ENCODE data around the gene DNAH11. TPM values are rescaled to one million over a fixed set of nuclear protein-coding genes. Genes with fewer than 3 reads are reported as not detected.

DNAH11 gene
- total RNA-seq, 1 donor from 2014 or later, result 0.02 TPM

DNA sequence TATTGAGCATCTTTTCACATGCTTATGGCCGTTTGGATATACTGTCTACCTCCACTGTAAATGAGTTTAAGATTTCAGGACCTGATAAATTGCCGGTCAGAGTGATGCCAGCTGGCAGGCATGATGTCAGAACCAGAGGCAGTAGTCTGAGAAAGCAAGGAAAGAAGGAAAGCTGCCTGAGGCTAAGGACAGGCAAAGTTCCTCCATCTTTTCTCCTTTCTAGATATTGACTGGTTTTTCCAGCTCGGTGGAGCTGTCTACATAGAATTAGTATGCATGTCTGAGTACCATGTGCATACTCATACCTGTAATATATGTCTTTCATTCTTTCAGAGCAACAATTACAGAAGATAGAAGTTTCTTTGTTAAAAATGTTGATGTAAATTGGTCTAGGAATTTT is 350.6 kb downstream of the DNAH11 start:
- no peak for DNase-seq (ENCODE audit: low spot score)
- Mint-ChIP-seq H3K9me3 (ENCODE audit: low read depth) (no peaks in the 10 kb centered on the region), H3K36me3 (ENCODE audit: low read depth) (no peaks in the 10 kb centered on the region), H3K4me3 (ENCODE audit: unreplicated experiment) (no peak overlapping the region), H3K27ac (ENCODE audit: unreplicated experiment) (no peak overlapping the region), H3K4me1 (ENCODE audit: low read depth) (no peaks in the 10 kb centered on the region), H3K27me3 (ENCODE audit: low read depth) (no peaks in the 10 kb centered on the region)
- TF ChIP-seq, protein P1, sequence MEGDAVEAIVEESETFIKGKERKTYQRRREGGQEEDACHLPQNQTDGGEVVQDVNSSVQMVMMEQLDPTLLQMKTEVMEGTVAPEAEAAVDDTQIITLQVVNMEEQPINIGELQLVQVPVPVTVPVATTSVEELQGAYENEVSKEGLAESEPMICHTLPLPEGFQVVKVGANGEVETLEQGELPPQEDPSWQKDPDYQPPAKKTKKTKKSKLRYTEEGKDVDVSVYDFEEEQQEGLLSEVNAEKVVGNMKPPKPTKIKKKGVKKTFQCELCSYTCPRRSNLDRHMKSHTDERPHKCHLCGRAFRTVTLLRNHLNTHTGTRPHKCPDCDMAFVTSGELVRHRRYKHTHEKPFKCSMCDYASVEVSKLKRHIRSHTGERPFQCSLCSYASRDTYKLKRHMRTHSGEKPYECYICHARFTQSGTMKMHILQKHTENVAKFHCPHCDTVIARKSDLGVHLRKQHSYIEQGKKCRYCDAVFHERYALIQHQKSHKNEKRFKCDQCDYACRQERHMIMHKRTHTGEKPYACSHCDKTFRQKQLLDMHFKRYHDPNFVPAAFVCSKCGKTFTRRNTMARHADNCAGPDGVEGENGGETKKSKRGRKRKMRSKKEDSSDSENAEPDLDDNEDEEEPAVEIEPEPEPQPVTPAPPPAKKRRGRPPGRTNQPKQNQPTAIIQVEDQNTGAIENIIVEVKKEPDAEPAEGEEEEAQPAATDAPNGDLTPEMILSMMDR (IDR thresholded peaks at IDR 0.05), result no peak

DNA sequence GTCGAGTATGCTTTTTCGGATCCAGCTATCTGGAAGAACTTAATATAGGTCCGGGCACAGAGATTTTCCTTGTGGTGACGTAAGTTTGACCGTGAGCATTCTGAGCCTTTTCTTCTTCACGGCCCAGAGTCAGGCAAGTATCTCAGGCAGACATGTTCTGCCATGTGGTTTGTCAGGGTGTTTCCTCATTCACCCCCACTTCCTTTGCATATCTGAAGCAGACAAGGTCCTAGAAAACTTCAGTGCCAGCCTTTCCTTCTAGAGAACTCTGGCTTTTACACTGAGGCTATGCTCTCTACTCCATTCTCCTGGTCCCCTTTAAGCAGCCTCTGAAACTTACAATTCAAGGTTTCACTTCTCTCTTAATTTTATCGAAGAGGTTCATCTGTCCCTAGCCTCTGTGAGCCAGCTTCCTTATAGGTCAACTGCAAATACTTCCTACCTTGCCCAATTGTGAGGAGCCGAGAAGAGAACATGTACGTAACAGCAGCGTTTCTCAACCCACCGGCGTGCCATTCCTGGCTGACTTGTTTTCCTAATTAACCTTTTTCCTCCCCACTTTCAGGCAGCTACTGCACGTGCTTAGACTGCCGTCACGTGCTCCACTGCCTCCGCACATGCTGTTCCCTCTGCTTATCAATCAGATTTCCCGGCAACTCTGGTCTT is 355.6 kb downstream of the DNAH11 start:
- H3K4me3 Mint-ChIP-seq (ENCODE audit: unreplicated experiment), result no peak overlapping the region
- H3K36me3 Mint-ChIP-seq (ENCODE audit: low read depth), result peaks cover 6% of the 10 kb centered on the region

DNA sequence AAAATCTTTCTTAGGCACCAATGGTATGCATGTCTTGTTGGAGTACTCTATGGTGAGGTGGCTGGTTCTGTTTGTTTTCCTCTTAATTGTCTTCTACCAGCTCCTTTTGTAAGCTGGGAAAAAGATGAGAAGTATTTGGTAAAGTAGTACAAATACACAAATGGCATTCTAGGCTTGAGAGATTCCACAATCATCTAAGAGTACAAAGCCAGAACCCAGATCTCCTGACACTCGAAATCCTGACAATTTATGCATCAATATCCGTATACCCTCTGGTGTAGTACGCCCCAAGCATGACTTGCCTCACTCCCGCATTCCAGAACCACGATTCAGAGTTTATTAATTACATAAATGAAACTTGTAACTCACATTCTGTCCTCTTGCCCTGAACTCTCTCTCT is 359.4 kb downstream of the DNAH11 start:
- Mint-ChIP-seq H3K4me3 (ENCODE audit: unreplicated experiment) (no peak overlapping the region), H3K4me1 (ENCODE audit: low read depth) (peaks cover 16% of the 10 kb centered on the region), H3K27ac (ENCODE audit: unreplicated experiment) (no peak overlapping the region), H3K9me3 (ENCODE audit: low read depth) (no peaks in the 10 kb centered on the region), H3K27me3 (ENCODE audit: low read depth) (no peaks in the 10 kb centered on the region), H3K36me3 (ENCODE audit: low read depth) (peaks cover 17% of the 10 kb centered on the region)
- TF ChIP-seq, protein P1 (IDR thresholded peaks at IDR 0.05), result no peak
- no peak for DNase-seq (ENCODE audit: low spot score)

More for the DNA sequence above, 355.6 kb downstream of the DNAH11 start:
- no peaks in the 10 kb centered on the region for H3K9me3 Mint-ChIP-seq (ENCODE audit: low read depth)
- peaks cover 13% of the 10 kb centered on the region for H3K4me1 Mint-ChIP-seq (ENCODE audit: low read depth)
- H3K27me3 Mint-ChIP-seq (ENCODE audit: low read depth), result no peaks in the 10 kb centered on the region
- no peak for DNase-seq (ENCODE audit: low spot score)
- H3K27ac Mint-ChIP-seq (ENCODE audit: unreplicated experiment), result no peak overlapping the region
- TF ChIP-seq, protein P1 (IDR thresholded peaks at IDR 0.05), result no peak

DNA sequence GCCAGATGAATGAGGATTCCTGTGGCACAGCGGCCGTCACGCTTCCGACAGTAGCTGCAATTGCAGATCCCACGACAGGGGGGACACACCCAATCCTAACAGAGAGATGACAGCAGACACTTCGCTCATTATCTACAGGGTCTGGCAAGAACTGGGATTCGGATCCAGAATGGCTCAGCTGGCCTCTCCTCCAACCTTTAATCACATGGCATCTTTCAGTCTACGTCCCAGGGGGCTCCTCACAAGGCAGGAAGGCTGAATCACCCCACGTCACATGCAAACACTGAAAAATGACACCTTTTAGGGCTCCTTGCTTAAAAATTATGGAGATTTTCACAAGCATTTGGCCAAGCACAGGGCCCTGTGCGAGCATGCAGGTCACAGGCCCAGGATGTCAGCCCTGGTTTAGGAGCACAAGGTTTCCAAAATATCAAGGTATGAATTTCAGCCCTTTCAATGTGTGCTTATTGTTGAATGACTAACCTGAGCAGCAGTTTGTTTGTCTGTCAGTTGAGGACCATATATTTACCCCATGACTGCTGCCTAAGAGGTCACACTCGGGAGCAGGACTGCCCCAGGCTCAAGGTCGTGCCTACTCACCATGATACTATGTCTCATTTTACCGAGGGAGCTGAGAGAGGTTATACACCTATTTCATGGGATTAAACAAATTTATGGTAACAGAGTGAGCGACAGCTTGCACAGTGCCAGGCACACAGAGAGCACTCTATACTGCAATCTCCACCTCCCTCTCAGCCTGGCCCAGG is 360.4 kb downstream of the DNAH11 start:
- H3K36me3 Mint-ChIP-seq (ENCODE audit: low read depth), result peaks cover 21% of the 10 kb centered on the region
- TF ChIP-seq, protein P1 (IDR thresholded peaks at IDR 0.05), result no peak
- no peak for DNase-seq (ENCODE audit: low spot score)
- H3K9me3 Mint-ChIP-seq (ENCODE audit: low read depth), result no peaks in the 10 kb centered on the region
- H3K4me1 Mint-ChIP-seq (ENCODE audit: low read depth), result peaks cover 16% of the 10 kb centered on the region
- H3K27ac Mint-ChIP-seq (ENCODE audit: unreplicated experiment), result peak overlapping the region; percentile 50
- no peaks in the 10 kb centered on the region for H3K27me3 Mint-ChIP-seq (ENCODE audit: low read depth)
- H3K4me3 Mint-ChIP-seq (ENCODE audit: unreplicated experiment), result no peak overlapping the region

DNA sequence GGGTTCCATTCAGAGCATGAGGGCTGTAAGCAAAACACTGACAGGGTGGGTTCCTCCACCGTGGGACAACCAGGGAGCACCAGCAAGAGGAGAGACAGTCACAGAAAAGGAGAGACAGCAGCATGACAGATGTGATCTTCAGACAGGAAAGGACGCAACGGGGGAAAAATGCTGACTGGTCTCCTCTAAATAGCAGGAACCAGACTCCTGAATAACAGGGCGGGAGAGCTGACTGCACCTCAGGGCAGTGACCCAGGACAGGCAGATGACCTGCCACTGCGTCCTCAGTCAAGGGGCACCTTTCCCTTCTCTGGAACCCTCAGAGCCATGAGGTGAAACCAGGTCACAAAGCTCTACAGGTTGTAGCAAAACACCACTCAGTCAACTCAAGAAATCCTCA is 365.9 kb downstream of the DNAH11 start:
- H3K27me3 Mint-ChIP-seq (ENCODE audit: low read depth), result no peaks in the 10 kb centered on the region
- TF ChIP-seq, protein P1 (IDR thresholded peaks at IDR 0.05), result no peak
- H3K27ac Mint-ChIP-seq (ENCODE audit: unreplicated experiment), result no peak overlapping the region
- H3K4me3 Mint-ChIP-seq (ENCODE audit: unreplicated experiment), result no peak overlapping the region
- H3K36me3 Mint-ChIP-seq (ENCODE audit: low read depth), result peaks cover 22% of the 10 kb centered on the region
- DNase-seq (ENCODE audit: low spot score), result no peak
- peaks cover 13% of the 10 kb centered on the region for H3K4me1 Mint-ChIP-seq (ENCODE audit: low read depth)
- no peaks in the 10 kb centered on the region for H3K9me3 Mint-ChIP-seq (ENCODE audit: low read depth)

Measured in chondrocyte (in vitro differentiated cells).